WTC11 (cell line): ENCODE measurements around the gene ZNF519. TPM values are rescaled to one million over a fixed set of nuclear protein-coding genes. Genes with fewer than 3 reads are reported as not detected.

Experiments
- total RNA-seq: library from RNA; stranded (reverse); gene quantifications from 3 replicates; pipeline ENCODE4 v1.2.3, GENCODE V29; 2021

ZNF519 gene
- total RNA-seq, 1 experiment from 2014 or later = 32.1 TPM

Other genes starting within 250 kb of the ZNF519 start
- gene MC2R, start 216.9 kb downstream of the ZNF519 start, total RNA-seq = not detected in 3 replicates